Activated CD4-positive, alpha-beta T cell treated with anti-CD3 and anti-CD28 coated beads, Interleukin-2, amount 10 ng/mL, durations not matched to agents 24 days and 14 days (primary cell): Measurements from ENCODE around the gene PRDM7. TPM values are rescaled to one million over a fixed set of nuclear protein-coding genes. Genes with fewer than 3 reads are reported as not detected.
"Not testable (repeated sequence)": the region's sequence is repeated elsewhere in the genome, so short reads cannot be mapped to it uniquely, and the experiment has no call there.

Experiments
- DNase-seq: peaks from one replicate; pipeline ENCODE4 v3.0.0; 2022
- H3K27ac Mint-ChIP-seq: one replicate; pipeline ENCODE4 v1.8.0; 2022; ENCODE audit warnings: mild to moderate bottlenecking, mixed read lengths
- H3K27me3 Mint-ChIP-seq: one replicate; pipeline ENCODE4 v1.8.0; 2022; ENCODE audit warnings: mixed read lengths
- H3K36me3 Mint-ChIP-seq: one replicate; pipeline ENCODE4 v1.8.0; 2022; ENCODE audit warnings: low read depth, mild to moderate bottlenecking, mixed read lengths
- H3K4me1 Mint-ChIP-seq: one replicate; pipeline ENCODE4 v1.8.0; 2021; ENCODE audit warnings: mixed read lengths
- H3K4me3 Mint-ChIP-seq: one replicate; pipeline ENCODE4 v1.8.0; 2022; ENCODE audit warnings: mild to moderate bottlenecking, moderate library complexity, mixed read lengths
- H3K9me3 Mint-ChIP-seq: one replicate; pipeline ENCODE4 v1.8.0; 2021; ENCODE audit warnings: mixed read lengths
- intact Hi-C: fragments of 100-400 bp; cut with micrococcal nuclease; formaldehyde crosslinking; loops from one replicate; pipeline ENCODE4 v1.15.1; 2023
- total RNA-seq: library from RNA; stranded (reverse); gene quantifications from 2 replicates; pipeline ENCODE4 v1.2.3, GENCODE V29; 2022

PRDM7 gene
- total RNA-seq, 1 donor from 2014 or later, result not detected

- DNase-seq, H3K4me1 Mint-ChIP-seq, H3K4me3 Mint-ChIP-seq, H3K27ac Mint-ChIP-seq, H3K27me3 Mint-ChIP-seq, intact Hi-C loops, H3K9me3 Mint-ChIP-seq, H3K36me3 Mint-ChIP-seq: not testable (repeated sequence)
Measured at GRCh38 chr16:90093799-90094198, 16.7 kb upstream of the PRDM7 start.

DNA sequence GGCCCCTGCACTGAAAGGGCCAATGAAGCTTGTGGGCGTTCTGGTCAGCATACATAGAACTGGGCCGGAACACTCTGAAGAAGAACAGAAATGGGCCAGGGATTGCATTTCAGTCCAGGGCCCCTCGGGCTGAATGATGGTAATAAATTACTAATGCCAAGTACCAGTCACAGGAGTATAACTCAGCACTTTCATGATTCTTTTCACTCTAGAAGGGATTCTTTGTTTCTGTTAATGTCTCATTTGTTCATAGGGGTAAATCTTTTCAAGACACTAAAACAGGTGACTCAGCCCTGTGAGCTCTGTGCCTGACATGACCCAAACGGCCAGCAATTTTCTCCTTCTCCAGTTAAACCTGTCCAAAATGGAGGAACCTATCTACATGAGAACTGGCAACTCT is 15.7 kb upstream of the PRDM7 start:
- H3K36me3 Mint-ChIP-seq, H3K9me3 Mint-ChIP-seq, H3K27ac Mint-ChIP-seq, H3K4me3 Mint-ChIP-seq, H3K4me1 Mint-ChIP-seq, DNase-seq, intact Hi-C loops: not testable (repeated sequence)
- H3K27me3 Mint-ChIP-seq, result peaks cover 18% of the 10 kb centered on the region

GRCh38 chr16:90084215-90084950 is 7.3 kb upstream of the PRDM7 start:
- H3K4me3 Mint-ChIP-seq, result no peak overlapping the region
- peaks cover 11% of the 10 kb centered on the region for H3K4me1 Mint-ChIP-seq
- no peak overlapping the region for H3K27ac Mint-ChIP-seq
- intact Hi-C loops, result no loop called here
- peaks cover 35% of the 10 kb centered on the region for H3K27me3 Mint-ChIP-seq
- H3K9me3 Mint-ChIP-seq, result no peaks in the 10 kb centered on the region
- no peaks in the 10 kb centered on the region for H3K36me3 Mint-ChIP-seq
- no peak for DNase-seq

- Mint-ChIP-seq H3K4me3 (peak overlapping the region; percentile 88), H3K4me1 (peaks cover 16% of the 10 kb centered on the region), H3K36me3 (no peaks in the 10 kb centered on the region), H3K27ac (peak overlapping the region; percentile 29), H3K9me3 (no peaks in the 10 kb centered on the region), H3K27me3 (peaks cover 26% of the 10 kb centered on the region)
- intact Hi-C loops, result no loop called here
- DNase-seq, result no peak
Measured at GRCh38 chr16:90083139-90083538, 6.0 kb upstream of the PRDM7 start.

- no peaks in the 10 kb centered on the region for H3K36me3 Mint-ChIP-seq
- peaks cover 30% of the 10 kb centered on the region for H3K4me1 Mint-ChIP-seq
- H3K4me3 Mint-ChIP-seq, result peak overlapping the region; percentile 88
- H3K27me3 Mint-ChIP-seq, result peaks cover 18% of the 10 kb centered on the region
- intact Hi-C loops, result no loop called here
- H3K27ac Mint-ChIP-seq, result no peak overlapping the region
- no peaks in the 10 kb centered on the region for H3K9me3 Mint-ChIP-seq
- DNase-seq, result no peak
Measured at GRCh38 chr16:90081606-90081970, 4.5 kb upstream of the PRDM7 start.

- DNase-seq, result no peak
- H3K4me3 Mint-ChIP-seq, result peak overlapping the region; percentile 5
- H3K36me3 Mint-ChIP-seq, result no peaks in the 10 kb centered on the region
- intact Hi-C loops, result no loop called here
- peaks cover 33% of the 10 kb centered on the region for H3K4me1 Mint-ChIP-seq
- peaks cover 20% of the 10 kb centered on the region for H3K27me3 Mint-ChIP-seq
- no peaks in the 10 kb centered on the region for H3K9me3 Mint-ChIP-seq
- no peak overlapping the region for H3K27ac Mint-ChIP-seq
Measured at GRCh38 chr16:90078579-90078895, 1.4 kb upstream of the PRDM7 start.

- Mint-ChIP-seq H3K4me1 (peaks cover 30% of the 10 kb centered on the region), H3K27ac (peak overlapping the region; percentile 91), H3K36me3 (no peaks in the 10 kb centered on the region), H3K27me3 (peaks cover 18% of the 10 kb centered on the region), H3K4me3 (peak overlapping the region; percentile 82), H3K9me3 (no peaks in the 10 kb centered on the region)
- intact Hi-C loops, result no loop called here
- DNase-seq, result no peak
Measured at GRCh38 chr16:90077757-90078578, 837 bp upstream of the PRDM7 start.

GRCh38 chr16:90072442-90073105 is 4.6 kb downstream of the PRDM7 start:
- Mint-ChIP-seq H3K9me3 (no peaks in the 10 kb centered on the region), H3K4me1 (peaks cover 11% of the 10 kb centered on the region), H3K27me3 (peaks cover 31% of the 10 kb centered on the region)

GRCh38 chr16:90070440-90070839 is 6.7 kb downstream of the PRDM7 start:
- Mint-ChIP-seq H3K4me1 (no peaks in the 10 kb centered on the region), H3K4me3 (no peak overlapping the region), H3K36me3 (no peaks in the 10 kb centered on the region), H3K27ac (no peak overlapping the region), H3K27me3 (peaks cover 20% of the 10 kb centered on the region), H3K9me3 (no peaks in the 10 kb centered on the region)
- intact Hi-C loops, result no loop called here
- DNase-seq, result no peak

More at GRCh38 chr16:90072442-90073105, 4.6 kb downstream of the PRDM7 start:
- no peaks in the 10 kb centered on the region for H3K36me3 Mint-ChIP-seq
- no peak overlapping the region for H3K4me3 Mint-ChIP-seq
- intact Hi-C loops, result no loop called here
- no peak overlapping the region for H3K27ac Mint-ChIP-seq
- no peak for DNase-seq

DNA sequence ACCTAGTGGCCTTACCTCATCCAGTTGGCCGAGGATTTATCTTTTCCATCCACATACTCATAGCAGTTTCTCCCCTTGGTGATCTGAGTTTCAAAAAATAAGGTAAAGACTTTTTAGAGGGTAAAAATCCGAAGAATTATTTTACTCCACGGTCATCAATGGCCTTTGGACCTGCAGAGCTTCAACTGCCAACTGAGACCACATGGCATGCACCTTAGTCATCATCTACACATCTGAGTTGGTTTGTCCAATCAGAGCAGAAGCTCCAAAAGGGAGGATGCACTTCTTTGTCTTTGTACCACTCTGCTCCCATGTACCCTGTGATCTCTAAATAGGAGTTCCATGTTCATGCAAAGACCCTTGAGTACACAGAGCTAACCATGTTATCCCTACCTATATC is 15.7 kb downstream of the PRDM7 start:
- no peak for DNase-seq
- Mint-ChIP-seq H3K36me3 (no peaks in the 10 kb centered on the region), H3K27me3 (peaks cover 23% of the 10 kb centered on the region), H3K9me3 (no peaks in the 10 kb centered on the region), H3K4me1 (no peaks in the 10 kb centered on the region), H3K4me3 (no peak overlapping the region), H3K27ac (no peak overlapping the region)
- intact Hi-C loops, result no loop called here

DNA sequence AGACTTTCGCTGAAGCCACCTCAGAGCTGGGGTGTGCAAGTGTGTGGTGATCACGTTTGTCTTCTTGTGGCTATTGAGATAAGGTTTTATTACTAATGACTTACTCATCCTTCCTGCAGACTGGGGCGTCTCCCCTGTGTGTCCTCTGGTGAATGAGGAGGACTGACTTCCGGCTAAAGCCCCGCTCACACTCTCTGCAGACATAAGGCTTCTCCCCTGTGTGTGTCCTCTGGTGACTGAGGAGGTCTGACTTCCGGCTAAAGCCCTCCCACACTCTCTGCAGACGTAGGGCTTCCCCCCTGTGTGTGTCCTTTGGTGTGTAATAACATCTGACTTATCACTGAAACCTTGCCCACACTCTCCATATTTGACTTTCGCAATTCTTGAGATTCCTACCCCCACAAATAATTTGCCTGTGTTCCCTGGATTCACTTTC is 19.4 kb downstream of the PRDM7 start:
- peaks cover 17% of the 10 kb centered on the region for H3K27me3 Mint-ChIP-seq
- H3K9me3 Mint-ChIP-seq, result peaks cover 15% of the 10 kb centered on the region
- H3K4me3 Mint-ChIP-seq, result no peak overlapping the region
- peaks cover 1% of the 10 kb centered on the region for H3K36me3 Mint-ChIP-seq
- no peak for DNase-seq
- H3K27ac Mint-ChIP-seq, result no peak overlapping the region
- intact Hi-C loops, result no loop called here
- H3K4me1 Mint-ChIP-seq, result no peaks in the 10 kb centered on the region

DNA sequence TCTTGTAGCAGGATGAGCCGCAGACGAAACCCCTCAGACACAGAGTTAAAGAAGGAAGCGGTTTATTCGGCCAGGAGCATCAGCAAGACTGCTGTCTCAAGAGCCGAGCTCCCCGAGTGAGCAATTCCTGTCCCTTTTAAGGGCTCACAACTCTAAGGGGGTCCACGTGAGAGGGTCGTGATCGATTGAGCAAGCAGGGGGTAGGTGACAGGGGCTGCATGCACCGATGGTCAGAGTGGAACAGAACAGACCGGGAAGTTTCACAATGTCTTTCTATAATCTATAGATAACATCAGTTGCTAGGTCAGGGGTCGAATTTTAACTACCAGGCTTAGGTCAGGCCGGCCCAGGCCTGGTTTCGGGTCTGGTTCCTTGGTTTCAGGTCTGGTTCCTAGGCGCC is 20.6 kb downstream of the PRDM7 start:
- H3K36me3 Mint-ChIP-seq, H3K27ac Mint-ChIP-seq, H3K4me3 Mint-ChIP-seq, intact Hi-C loops, DNase-seq, H3K4me1 Mint-ChIP-seq: not testable (repeated sequence)
- Mint-ChIP-seq H3K9me3 (peaks cover 15% of the 10 kb centered on the region), H3K27me3 (peaks cover 14% of the 10 kb centered on the region)

GRCh38 chr16:90055371-90055770 is 21.8 kb downstream of the PRDM7 start:
- DNase-seq, result no peak
- H3K36me3 Mint-ChIP-seq, result peaks cover 1% of the 10 kb centered on the region

GRCh38 chr16:90054554-90054953 is 22.6 kb downstream of the PRDM7 start:
- H3K27me3 Mint-ChIP-seq, result peaks cover 6% of the 10 kb centered on the region
- no peaks in the 10 kb centered on the region for H3K4me1 Mint-ChIP-seq
- intact Hi-C loops, result no loop called here
- no peak for DNase-seq
- H3K27ac Mint-ChIP-seq, result no peak overlapping the region
- no peak overlapping the region for H3K4me3 Mint-ChIP-seq
- H3K9me3 Mint-ChIP-seq, result peaks cover 15% of the 10 kb centered on the region
- H3K36me3 Mint-ChIP-seq, result peaks cover 1% of the 10 kb centered on the region

More at GRCh38 chr16:90055371-90055770, 21.8 kb downstream of the PRDM7 start:
- H3K27ac Mint-ChIP-seq, result no peak overlapping the region
- intact Hi-C loops, result no loop called here
- peaks cover 9% of the 10 kb centered on the region for H3K27me3 Mint-ChIP-seq
- no peak overlapping the region for H3K4me3 Mint-ChIP-seq
- H3K4me1 Mint-ChIP-seq, result no peaks in the 10 kb centered on the region
- peaks cover 15% of the 10 kb centered on the region for H3K9me3 Mint-ChIP-seq
